Measurements from ENCODE around the gene PPP3CA.

- TF ChIP-seq CTCF (IDR thresholded peaks at IDR 0.05; ENCODE audit: low read length) = no peak
- no peak for TF ChIP-seq EZH2 (optimal IDR thresholded peaks at IDR 0.05; ENCODE audit: low read depth, low read length)
- TF ChIP-seq EZH2phosphoT487 (IDR thresholded peaks at IDR 0.05; ENCODE audit: low read length) = no peak
These were observed 156.6 kb downstream of the PPP3CA start for GRCh38 chr4:101190751-101191150.

Measured in MM.1S (cell line).